Epidermal melanocyte (primary cell): ENCODE data around the gene PAFAH1B2.

Experiments used
- DNase-seq: peaks from one replicate; pipeline ENCODE4 v3.0.0; 2011; ENCODE audit warnings: low spot score; ENCODE audit not compliant: insufficient read length

PAFAH1B2 gene

GRCh38 chr11:117187799-117188481 lies 43.9 kb downstream of the PAFAH1B2 start:
- DNase-seq: no peak

- no peak for DNase-seq
Observed at GRCh38 chr11:117188620-117189081, 44.6 kb downstream of the PAFAH1B2 start.

- DNase-seq: no peak
Observed at GRCh38 chr11:117189191-117189940, 45.3 kb downstream of the PAFAH1B2 start.

GRCh38 chr11:117189941-117190544 lies 46.0 kb downstream of the PAFAH1B2 start:
- DNase-seq: no peak

DNA sequence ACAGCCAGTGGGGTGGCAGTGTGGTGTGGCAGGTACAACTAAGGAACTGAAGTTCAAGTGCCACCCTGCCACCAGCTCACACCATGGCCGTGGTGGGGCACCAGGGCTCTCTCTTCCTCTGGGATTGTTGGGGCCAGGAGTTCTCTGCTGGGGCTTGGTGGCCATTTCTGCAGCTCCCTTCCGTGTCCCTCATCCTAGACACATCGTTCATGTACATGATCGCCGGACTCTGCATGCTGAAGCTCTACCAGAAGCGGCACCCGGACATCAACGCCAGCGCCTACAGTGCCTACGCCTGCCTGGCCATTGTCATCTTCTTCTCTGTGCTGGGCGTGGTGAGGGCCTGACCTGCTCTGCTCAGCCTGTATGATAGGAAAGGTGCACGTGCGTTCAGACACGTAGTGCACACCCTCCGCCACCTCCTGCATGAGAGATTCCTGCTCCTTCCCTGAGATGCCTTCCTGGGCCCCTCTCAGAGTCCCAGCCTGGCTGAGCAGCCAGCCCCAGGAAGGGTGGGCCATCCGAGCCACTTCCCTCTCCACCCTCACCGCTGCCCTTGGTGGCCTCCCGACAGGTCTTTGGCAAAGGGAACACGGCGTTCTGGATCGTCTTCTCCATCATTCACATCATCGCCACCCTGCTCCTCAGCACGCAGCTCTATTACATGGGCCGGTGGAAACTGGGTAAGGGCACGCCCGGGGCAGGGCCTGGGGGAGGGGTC lies 47.8 kb downstream of the PAFAH1B2 start:
- no peak for DNase-seq

- DNase-seq: no peak
Observed at GRCh38 chr11:117192401-117192875, 48.4 kb downstream of the PAFAH1B2 start.

DNA sequence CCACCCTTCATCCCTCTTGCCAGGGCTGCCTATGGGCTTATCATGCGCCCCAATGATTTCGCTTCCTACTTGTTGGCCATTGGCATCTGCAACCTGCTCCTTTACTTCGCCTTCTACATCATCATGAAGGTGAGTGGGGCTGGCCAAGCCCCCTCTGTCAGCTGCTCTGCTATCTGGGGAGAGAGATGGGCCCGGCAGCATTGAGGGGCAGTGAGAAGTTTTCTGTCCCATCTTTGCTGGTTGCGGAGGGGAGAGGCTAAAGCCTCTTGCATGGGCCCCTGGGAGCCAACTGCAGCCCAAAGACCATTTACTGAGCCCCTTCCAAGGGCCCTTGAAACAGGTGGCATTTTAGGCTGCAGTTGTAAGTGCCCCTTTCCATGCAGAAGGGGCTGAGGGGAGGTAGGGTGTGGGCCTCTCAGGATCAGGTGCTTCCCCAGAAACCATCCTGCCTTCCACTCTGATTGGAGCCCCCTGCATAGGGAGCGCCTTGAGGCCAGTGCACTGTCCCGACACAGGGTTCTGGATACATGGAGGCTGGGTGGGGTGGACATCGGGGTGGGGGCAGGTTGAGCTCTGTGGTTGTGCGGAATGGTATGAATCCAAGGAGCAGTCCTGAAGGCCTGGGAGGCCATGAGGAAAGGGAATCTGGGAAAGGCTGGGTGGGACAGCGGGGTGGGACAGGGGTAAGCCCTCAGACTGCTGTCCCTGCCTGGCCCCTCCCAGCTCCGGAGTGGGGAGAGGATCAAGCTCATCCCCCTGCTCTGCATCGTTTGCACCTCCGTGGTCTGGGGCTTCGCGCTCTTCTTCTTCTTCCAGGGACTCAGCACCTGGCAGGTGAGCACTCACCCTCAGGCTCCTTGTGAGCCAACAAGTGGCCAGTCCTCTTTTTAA lies 49.3 kb downstream of the PAFAH1B2 start:
- no peak for DNase-seq

DNA sequence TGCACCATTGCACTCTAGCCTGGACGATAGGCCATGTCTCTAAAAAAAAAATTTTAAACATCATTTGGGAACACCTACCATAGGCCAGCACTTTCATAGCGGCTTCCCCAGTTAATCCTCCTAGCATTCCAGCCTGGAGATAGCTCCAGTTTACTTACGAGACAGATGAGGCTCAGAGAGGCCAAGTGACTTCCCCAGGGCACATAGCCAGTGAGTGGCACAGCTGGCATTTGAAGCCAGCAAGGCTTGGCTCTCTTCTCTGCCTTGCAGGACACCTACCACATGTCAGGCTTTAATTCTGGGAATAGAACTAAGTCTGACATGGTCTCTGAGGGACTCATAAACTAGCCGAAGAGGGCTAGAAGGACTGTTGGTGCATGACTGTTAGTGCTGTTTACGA lies 50.2 kb downstream of the PAFAH1B2 start:
- DNase-seq: no peak

DNA sequence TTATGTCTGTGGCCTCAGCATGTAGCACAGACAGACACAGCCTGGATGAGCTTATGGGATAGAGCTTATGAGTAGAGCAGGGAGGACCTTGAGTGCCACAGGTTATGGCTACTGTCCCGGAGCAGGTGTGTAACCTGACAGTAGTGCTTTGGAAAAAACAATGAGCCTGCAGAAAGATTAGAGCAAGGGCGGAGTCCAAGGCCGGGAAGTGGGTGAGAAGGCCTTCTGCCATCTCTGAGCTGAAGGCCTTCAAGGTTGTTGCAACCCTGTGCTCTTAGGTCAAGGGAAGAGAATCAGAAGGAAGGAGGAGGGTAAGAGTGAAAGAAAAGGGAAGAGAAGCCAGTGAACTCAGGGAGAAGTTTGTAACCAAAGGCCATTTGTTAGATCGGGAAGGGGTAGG lies 51.2 kb downstream of the PAFAH1B2 start:
- no peak for DNase-seq

GRCh38 chr11:117195761-117196160 lies 51.7 kb downstream of the PAFAH1B2 start:
- no peak for DNase-seq

GRCh38 chr11:117197006-117197405 lies 52.9 kb downstream of the PAFAH1B2 start:
- DNase-seq: no peak

DNA sequence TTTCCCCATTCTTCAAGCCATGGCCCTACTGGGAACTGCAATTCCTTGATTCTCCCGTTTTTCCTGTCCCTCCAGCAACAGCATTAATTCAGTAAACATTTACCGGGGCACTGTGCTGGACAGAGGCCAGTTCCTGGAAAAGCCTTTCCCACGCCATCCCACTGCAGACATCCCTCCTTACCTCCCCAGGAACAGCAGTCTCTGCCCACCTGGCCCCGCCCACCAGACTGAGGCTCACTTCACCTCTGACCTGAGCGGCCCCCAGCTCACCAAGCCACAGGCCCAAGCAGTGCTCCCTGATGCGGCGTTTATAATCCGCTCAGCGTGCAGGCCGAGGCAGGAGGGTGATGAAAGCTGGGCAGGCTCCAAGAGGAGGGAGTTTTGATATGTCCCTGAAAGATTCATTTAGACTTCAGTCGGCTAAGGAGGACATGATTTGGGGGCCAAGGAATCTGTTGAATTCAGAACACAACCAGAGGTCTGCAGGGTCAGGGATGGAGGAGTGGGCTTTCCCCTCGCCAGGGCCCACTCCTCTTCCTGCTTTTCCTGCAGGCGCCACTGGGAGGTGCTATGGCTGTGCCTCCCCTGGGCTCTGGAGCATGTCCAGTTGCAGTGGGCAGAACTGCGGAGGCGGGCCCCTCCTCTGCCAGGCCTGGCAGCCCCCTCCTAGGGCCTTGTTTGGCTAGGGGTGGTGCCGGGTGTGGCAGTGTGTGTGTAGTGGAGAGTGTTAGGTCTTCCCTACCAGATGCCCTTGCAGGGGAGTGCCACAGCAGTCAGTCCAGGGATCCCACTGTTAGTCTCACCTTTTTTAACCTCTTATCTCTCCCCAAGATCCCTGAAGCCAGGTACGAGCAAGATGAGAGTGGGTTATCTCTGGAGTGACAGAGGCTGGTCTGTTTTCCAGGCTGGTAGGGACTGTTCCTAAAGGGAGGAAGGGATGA lies 53.7 kb downstream of the PAFAH1B2 start:
- DNase-seq: no peak

DNA sequence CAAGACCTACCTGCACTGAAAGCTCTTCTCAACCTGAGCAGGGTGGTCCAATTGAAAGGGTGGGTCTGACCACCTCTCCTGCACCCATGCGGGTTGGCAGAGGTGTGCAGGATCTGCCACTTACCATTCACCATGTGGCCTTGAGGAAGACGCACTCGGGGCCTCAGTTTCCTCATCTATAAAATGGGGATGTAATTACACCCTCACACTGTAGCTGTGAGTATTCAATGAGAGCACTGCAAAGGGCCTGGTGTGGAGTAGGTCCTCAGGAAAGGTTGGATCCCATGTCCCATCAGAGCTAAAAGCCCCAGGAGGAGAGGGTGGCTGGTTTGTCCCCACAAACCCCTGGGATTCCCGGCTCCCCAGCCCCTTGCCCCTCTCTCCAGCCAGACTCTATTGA lies 54.5 kb downstream of the PAFAH1B2 start:
- no peak for DNase-seq

DNA sequence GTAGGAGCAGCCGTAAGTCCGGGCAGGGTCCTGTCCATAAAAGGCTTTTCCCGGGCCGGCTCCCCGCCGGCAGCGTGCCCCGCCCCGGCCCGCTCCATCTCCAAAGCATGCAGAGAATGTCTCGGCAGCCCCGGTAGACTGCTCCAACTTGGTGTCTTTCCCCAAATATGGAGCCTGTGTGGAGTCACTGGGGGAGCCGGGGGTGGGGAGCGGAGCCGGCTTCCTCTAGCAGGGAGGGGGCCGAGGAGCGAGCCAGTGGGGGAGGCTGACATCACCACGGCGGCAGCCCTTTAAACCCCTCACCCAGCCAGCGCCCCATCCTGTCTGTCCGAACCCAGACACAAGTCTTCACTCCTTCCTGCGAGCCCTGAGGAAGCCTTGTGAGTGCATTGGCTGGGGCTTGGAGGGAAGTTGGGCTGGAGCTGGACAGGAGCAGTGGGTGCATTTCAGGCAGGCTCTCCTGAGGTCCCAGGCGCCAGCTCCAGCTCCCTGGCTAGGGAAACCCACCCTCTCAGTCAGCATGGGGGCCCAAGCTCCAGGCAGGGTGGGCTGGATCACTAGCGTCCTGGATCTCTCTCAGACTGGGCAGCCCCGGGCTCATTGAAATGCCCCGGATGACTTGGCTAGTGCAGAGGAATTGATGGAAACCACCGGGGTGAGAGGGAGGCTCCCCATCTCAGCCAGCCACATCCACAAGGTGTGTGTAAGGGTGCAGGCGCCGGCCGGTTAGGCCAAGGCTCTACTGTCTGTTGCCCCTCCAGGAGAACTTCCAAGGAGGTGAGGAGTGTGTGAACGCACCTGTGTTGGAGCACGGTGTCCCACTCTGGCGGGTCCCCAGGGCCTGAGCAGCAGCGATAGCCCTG lies 55.2 kb downstream of the PAFAH1B2 start, which contains the start of gene TAGLN:
Gene TAGLN, plus strand, starts transcription at position 318 of the 863 bp plus-strand sequence. CDS start 3,644 bp downstream, outside the sequence.
- DNase-seq: peak; percentile 61

DNA sequence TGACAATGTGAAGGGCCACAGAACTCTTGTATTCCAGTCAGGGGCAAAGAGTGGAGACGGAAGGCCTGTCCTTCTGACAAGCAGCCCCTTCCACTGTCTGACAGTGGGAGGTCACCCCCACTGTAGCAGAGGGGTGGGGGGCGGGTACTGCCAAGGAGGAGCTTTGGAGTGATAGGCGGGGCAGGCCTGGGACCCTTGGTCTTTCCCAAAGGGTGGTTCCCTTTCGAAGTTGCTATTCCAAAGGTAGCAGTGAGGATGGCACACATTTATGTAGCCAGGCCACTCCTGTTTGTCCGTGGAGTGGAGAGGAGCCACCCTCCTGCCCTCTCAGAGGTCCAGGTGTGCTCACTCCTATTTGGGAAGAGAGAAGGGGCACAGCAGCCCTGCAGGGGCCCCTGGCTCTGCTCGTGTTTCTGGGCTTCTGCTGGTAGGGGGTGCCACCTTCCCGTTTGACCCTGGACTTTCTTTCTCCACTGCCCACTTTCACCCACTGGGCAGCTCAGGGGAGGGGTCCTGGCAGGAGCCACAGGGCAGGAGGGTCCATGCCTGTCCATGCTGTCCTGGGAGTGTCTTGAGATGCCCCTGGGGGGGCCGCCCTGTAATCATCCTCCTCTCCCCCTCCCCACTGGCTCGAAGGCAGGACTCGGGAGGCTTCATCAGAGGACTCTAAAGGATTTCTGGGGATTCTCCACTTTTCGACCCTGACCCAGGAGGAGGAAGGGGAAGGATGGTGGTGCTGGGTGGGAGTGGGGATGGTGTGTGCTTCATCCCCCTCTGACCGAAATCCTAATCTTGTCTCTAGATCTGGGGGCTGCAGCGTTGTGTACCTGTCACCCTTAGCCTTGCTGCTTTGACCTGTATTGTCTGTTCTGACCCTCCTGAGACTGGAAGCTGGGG lies 56.1 kb downstream of the PAFAH1B2 start:
- no peak for DNase-seq

DNA sequence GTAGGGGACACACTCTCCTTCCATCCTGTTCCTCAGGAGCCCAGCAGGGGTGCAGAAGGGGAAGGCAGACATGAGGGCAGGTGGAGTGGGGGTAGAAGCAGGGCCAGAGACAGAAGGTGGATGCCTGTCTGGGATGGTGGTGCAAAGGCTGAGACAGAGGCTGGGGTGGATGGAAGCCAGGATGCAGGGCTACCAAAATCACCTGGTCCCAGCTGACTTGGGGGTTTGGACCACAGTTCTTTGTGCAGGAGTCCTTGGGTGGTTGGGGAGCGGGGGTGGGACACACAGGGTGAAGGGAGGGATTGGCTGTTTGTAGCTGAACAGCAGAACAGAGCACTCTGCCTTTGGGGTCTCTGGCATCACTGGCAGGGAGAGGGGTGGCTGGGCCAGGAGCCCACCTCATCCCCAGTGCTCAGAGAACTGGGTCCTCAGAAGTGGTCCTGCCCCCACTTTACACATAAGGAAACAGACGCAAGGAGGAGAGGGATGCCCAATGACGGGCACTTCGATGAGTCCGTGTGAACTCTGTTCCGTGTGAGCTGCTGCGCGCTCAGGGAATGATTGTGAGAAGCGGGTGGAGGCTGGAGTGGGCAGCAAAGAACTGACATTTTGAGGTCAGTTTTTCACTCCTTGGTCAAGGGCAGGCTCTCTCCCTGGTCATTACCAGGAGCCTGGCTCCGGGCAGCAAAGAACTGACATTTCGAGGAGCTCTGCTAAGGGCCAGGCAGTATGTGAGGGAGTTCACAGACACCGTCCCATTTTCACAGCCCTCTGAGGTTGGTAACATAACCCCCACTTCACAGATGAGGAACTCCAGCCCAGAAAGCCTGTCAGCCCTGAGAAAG lies 56.9 kb downstream of the PAFAH1B2 start:
- DNase-seq: no peak
